Neuronal stem cell (in vitro differentiated cells): ENCODE measurements around the gene PPP1R3E.
"Not testable (repeated sequence)": the region's sequence is repeated elsewhere in the genome, so short reads cannot be mapped to it uniquely, and the experiment has no call there.

Experiments
- DNase-seq: peaks from one replicate; pipeline ENCODE4 v3.0.0-alpha.2; 2013; ENCODE audit warnings: low spot score
- H2AFZ ChIP-seq: one replicate; pipeline ENCODE4 v1.6.1; 2013; ENCODE audit warnings: mild to moderate bottlenecking, low read length, inconsistent platforms
- H2AK5ac ChIP-seq: 2 replicates; pipeline ENCODE4 v1.6.1; 2013; ENCODE audit warnings: low read depth, mild to moderate bottlenecking, inconsistent platforms, low read length, moderate library complexity, mixed read lengths
- H2BK120ac ChIP-seq: 2 replicates; pipeline ENCODE4 v1.6.1; 2013; ENCODE audit warnings: low read depth, mild to moderate bottlenecking, inconsistent platforms, low read length, moderate library complexity, mixed read lengths
- H2BK12ac ChIP-seq: one replicate; pipeline ENCODE4 v1.6.1; 2013; ENCODE audit warnings: low read length, inconsistent platforms
- H2BK15ac ChIP-seq: 2 replicates; pipeline ENCODE4 v1.6.1; 2013; ENCODE audit warnings: mild to moderate bottlenecking, low read length, inconsistent platforms, mixed read lengths
- H2BK5ac ChIP-seq: one replicate; pipeline ENCODE4 v1.6.1; 2013; ENCODE audit warnings: inconsistent platforms, mild to moderate bottlenecking, low read length, moderate library complexity
- H3K14ac ChIP-seq: one replicate; pipeline ENCODE4 v1.6.1; 2013; ENCODE audit warnings: low read length, inconsistent platforms
- H3K18ac ChIP-seq: 2 replicates; pipeline ENCODE4 v1.6.1; 2013; ENCODE audit warnings: low read length, inconsistent platforms
- H3K23ac ChIP-seq: 2 replicates; pipeline ENCODE4 v1.6.1; 2013; ENCODE audit warnings: low read depth, mild to moderate bottlenecking, mixed read lengths, low read length, inconsistent platforms; ENCODE audit not compliant: poor library complexity
- H3K27ac ChIP-seq: replicated peaks from 3 replicates; pipeline ENCODE4 v1.5.1; 2013; ENCODE audit warnings: low read length, inconsistent platforms
- H3K27me3 ChIP-seq, 3 experiments: 2 replicates each; pipeline ENCODE4 v1.6.1; 2013; ENCODE audit warnings: low read length in 3 of 3, mild to moderate bottlenecking in 2 of 3, inconsistent platforms in 1 of 3, low read depth in 1 of 3, mixed read lengths in 1 of 3, moderate library complexity in 1 of 3; ENCODE audit not compliant: control insufficient read depth in 3 of 3, insufficient read depth in 3 of 3
- H3K36me3 ChIP-seq, 2 donors: replicated peaks in 1 of 2; 2 replicates each; pipeline ENCODE4 v1.6.1; 2013; ENCODE audit warnings: low read length in 2 of 2; ENCODE audit not compliant: control insufficient read depth in 2 of 2, insufficient read depth in 2 of 2
- H3K4ac ChIP-seq: 2 replicates; pipeline ENCODE4 v1.6.1; 2013; ENCODE audit warnings: inconsistent platforms, mild to moderate bottlenecking, low read length, moderate library complexity
- H3K4me1 ChIP-seq, 2 donors: 1 replicate in 1 of 2; 2 replicates in 1 of 2; pipeline ENCODE4 v1.6.1; 2013; ENCODE audit warnings: low read length in 2 of 2, low read depth in 1 of 2; ENCODE audit not compliant: control insufficient read depth in 2 of 2, insufficient read depth in 1 of 2
- H3K4me2 ChIP-seq: one replicate; pipeline ENCODE4 v1.6.1; 2013; ENCODE audit warnings: mild to moderate bottlenecking, low read length, inconsistent platforms; ENCODE audit not compliant: insufficient read depth, poor library complexity, severe bottlenecking
- H3K4me3 ChIP-seq, 2 donors: 2 replicates each; pipeline ENCODE4 v1.5.1; 2013; ENCODE audit warnings: low read length in 2 of 2, mild to moderate bottlenecking in 2 of 2, inconsistent platforms in 1 of 2, moderate library complexity in 1 of 2
- H3K79me1 ChIP-seq: one replicate; pipeline ENCODE4 v1.6.1; 2013; ENCODE audit warnings: low read depth, mild to moderate bottlenecking, inconsistent platforms, low read length, moderate library complexity
- H3K9ac ChIP-seq: one replicate; pipeline ENCODE4 v1.6.1; 2013; ENCODE audit warnings: mild to moderate bottlenecking, low read depth, low read length, inconsistent platforms; ENCODE audit not compliant: poor library complexity
- H3K9me3 ChIP-seq, 2 donors: replicated peaks in 1 of 2; 2 replicates each; pipeline versions ENCODE3 to v1.6.1; 2013; ENCODE audit warnings: low read length in 2 of 2, mild to moderate bottlenecking in 2 of 2, inconsistent platforms in 1 of 2, low read depth in 1 of 2, mixed read lengths in 1 of 2, moderate library complexity in 1 of 2; ENCODE audit not compliant: control insufficient read depth in 2 of 2, insufficient read depth in 1 of 2
- H4K8ac ChIP-seq: one replicate; pipeline ENCODE4 v1.6.1; 2013; ENCODE audit warnings: low read depth, mild to moderate bottlenecking, inconsistent platforms, low read length, moderate library complexity
- H4K91ac ChIP-seq: one replicate; pipeline ENCODE4 v1.6.1; 2013; ENCODE audit warnings: low read length, low read depth, mild to moderate bottlenecking, inconsistent platforms; ENCODE audit not compliant: poor library complexity
- WGBS, 2 donors: extraction: QIAGEN DNeasy Blood & Tissue Kit; methylation state at CpG; one replicate each; pipeline ENCODE4 v1.1.7; 2013; ENCODE audit warnings: missing lambda C conversion rate in 2 of 2, mixed read lengths in 1 of 2; ENCODE audit not compliant: insufficient read length in 2 of 2, insufficient replicate concordance in 1 of 2; ENCODE audit errors: extremely low coverage in 2 of 2; 5-methylcytosine and 5-hydroxymethylcytosine counted together

Gene PPP1R3E

DNA sequence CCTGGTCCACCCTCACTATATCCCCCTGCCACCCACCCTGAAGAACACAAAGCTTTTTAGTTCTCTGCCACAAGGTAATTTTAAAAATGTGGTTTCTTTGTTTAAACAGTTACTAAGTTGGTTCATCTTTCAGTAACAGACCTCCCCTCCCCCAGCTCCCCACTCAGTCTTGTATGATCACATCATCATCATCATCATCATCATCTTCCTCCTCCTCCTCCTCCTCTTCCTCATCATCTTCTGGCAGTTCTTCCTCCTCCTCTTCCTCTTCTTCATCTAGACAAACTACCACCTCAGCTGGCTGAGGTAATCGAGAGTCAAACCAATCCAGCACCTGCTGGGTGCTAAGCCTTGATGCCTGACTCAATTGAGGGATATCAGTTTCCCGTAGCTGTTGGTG is 27.2 kb downstream of the PPP1R3E start:
- peak overlapping the region; percentile 20 for H4K8ac ChIP-seq
- no peak overlapping the region for H3K4ac ChIP-seq
- no peak overlapping the region for H2BK15ac ChIP-seq
- H3K18ac ChIP-seq, result no peak overlapping the region
- no peak overlapping the region for H2BK120ac ChIP-seq
- no peaks in the 10 kb centered on the region for H3K27me3 ChIP-seq
- H3K4me2 ChIP-seq, result no peak overlapping the region
- no peak overlapping the region for H3K27ac ChIP-seq
- H3K9ac ChIP-seq, result no peak overlapping the region
- no peak overlapping the region for H2BK12ac ChIP-seq
- H2AK5ac ChIP-seq, result no peak overlapping the region
- DNase-seq, result no peak
- H3K9me3 ChIP-seq, result peaks cover 9 to 14% of the 10 kb centered on the region in 2 donors
- no peak overlapping the region for H2BK5ac ChIP-seq
- H3K4me1 ChIP-seq, result peaks cover 8% of the 10 kb centered on the region in 2 donors
- no peak overlapping the region for H3K23ac ChIP-seq
- no peak overlapping the region for H4K91ac ChIP-seq
- H2AFZ ChIP-seq, result no peak overlapping the region
- WGBS, 2 donors, result no CpG with 5 or more reads among the region's 2 CpGs
- peaks cover 16 to 28% of the 10 kb centered on the region in 2 donors for H3K36me3 ChIP-seq
- no peaks in the 10 kb centered on the region for H3K79me1 ChIP-seq
- no peak overlapping the region for H3K4me3 ChIP-seq
- H3K14ac ChIP-seq, result no peak overlapping the region

- H3K27me3 ChIP-seq, result no peaks in the 10 kb centered on the region
- H3K4me3 ChIP-seq, result no peak overlapping the region
- no peak overlapping the region for H4K91ac ChIP-seq
- no peak overlapping the region for H2BK15ac ChIP-seq
- no peak overlapping the region for H3K27ac ChIP-seq
- no peaks in the 10 kb centered on the region for H3K4me1 ChIP-seq
- no peak overlapping the region for H2BK5ac ChIP-seq
- no peak for DNase-seq
- WGBS, 2 donors, result no CpG with 5 or more reads among the region's 7 CpGs
- no peaks in the 10 kb centered on the region for H3K79me1 ChIP-seq
- H3K4me2 ChIP-seq, result no peak overlapping the region
- H2BK12ac ChIP-seq, result no peak overlapping the region
- no peak overlapping the region for H2AK5ac ChIP-seq
- H2BK120ac ChIP-seq, result no peak overlapping the region
- H3K9me3 ChIP-seq, result no peaks in the 10 kb centered on the region
- H3K36me3 ChIP-seq, result no peaks in the 10 kb centered on the region
- H3K23ac ChIP-seq, result no peak overlapping the region
- no peak overlapping the region for H3K14ac ChIP-seq
- no peak overlapping the region for H4K8ac ChIP-seq
- H3K4ac ChIP-seq, result no peak overlapping the region
- H3K9ac ChIP-seq, result no peak overlapping the region
- H2AFZ ChIP-seq, result no peak overlapping the region
- H3K18ac ChIP-seq, result no peak overlapping the region
Observed at GRCh38 chr14:23269193-23269592, 33.5 kb downstream of the PPP1R3E start.

- H3K23ac ChIP-seq, H3K27me3 ChIP-seq, H3K27ac ChIP-seq, H3K4ac ChIP-seq, H3K18ac ChIP-seq, H4K8ac ChIP-seq, H3K4me2 ChIP-seq, H2BK12ac ChIP-seq, H2AFZ ChIP-seq, H3K4me3 ChIP-seq, H2BK120ac ChIP-seq, H3K4me1 ChIP-seq, H2BK5ac ChIP-seq, H3K79me1 ChIP-seq, H4K91ac ChIP-seq, H3K9me3 ChIP-seq, H3K14ac ChIP-seq, DNase-seq, H2BK15ac ChIP-seq, H3K36me3 ChIP-seq, H3K9ac ChIP-seq, H2AK5ac ChIP-seq: not testable (repeated sequence)
- no CpG with 5 or more reads among the region's 8 CpGs for WGBS, 2 donors
Observed at GRCh38 chr14:23260849-23261248, 41.8 kb downstream of the PPP1R3E start.

DNA sequence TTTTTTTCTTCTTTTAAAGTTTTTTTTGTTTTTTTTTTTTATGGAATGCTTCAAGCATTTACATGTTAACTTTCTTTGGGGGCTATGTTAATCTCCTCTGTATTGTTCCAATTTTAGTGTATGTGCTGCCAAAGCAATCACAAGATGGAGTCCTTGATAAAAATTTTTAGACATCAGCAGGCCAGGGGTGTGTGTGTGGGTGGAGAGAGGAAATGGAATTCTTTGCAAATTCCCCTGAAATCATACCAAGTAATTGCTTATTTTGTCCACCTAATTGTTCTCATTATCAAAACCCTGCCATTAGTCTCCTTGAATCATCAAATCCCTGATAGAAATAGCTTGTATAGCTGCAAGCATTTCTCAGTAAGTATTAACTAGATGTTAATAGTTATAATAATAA is 43.2 kb downstream of the PPP1R3E start:
- no peaks in the 10 kb centered on the region for H3K79me1 ChIP-seq
- H3K27me3 ChIP-seq, result no peaks in the 10 kb centered on the region
- no peaks in the 10 kb centered on the region for H3K9me3 ChIP-seq
- no peak overlapping the region for H4K8ac ChIP-seq
- no peak overlapping the region for H2AFZ ChIP-seq
- no peak overlapping the region for H2BK5ac ChIP-seq
- H3K14ac ChIP-seq, result no peak overlapping the region
- H4K91ac ChIP-seq, result no peak overlapping the region
- no peak overlapping the region for H2BK12ac ChIP-seq
- no peak overlapping the region for H2BK120ac ChIP-seq
- H3K27ac ChIP-seq, result no peak overlapping the region
- H3K9ac ChIP-seq, result no peak overlapping the region
- no peak overlapping the region for H3K4me2 ChIP-seq
- no peak overlapping the region for H3K4me3 ChIP-seq
- no peaks in the 10 kb centered on the region for H3K4me1 ChIP-seq
- no peak overlapping the region for H3K23ac ChIP-seq
- H3K18ac ChIP-seq, result no peak overlapping the region
- no peak overlapping the region for H2BK15ac ChIP-seq
- H3K36me3 ChIP-seq, result no peaks in the 10 kb centered on the region
- no peak overlapping the region for H3K4ac ChIP-seq
- no peak for DNase-seq
- no peak overlapping the region for H2AK5ac ChIP-seq
